Lower leg skin (tissue), 3 donors: Measurements from ENCODE around the gene WDR20.

ENCODE experiments used
- CTCF ChIP-seq, 3 donors: fragments of 450-650 bp; IDR thresholded peaks; one replicate each; pipeline ENCODE4 v1.5.1; 2016; ENCODE audit warnings: antibody characterized with exemption in 3 of 3, mild to moderate bottlenecking in 3 of 3, moderate library complexity in 2 of 3
- POLR2A ChIP-seq, 2 donors: fragments of 450-650 bp; IDR thresholded peaks; one replicate each; pipeline ENCODE4 v1.6.1; 2016 to 2017; ENCODE audit warnings: antibody characterized with exemption in 2 of 2, mild to moderate bottlenecking in 1 of 2, moderate library complexity in 1 of 2

- TF ChIP-seq CTCF (IDR thresholded peaks at IDR 0.05) (no peak), POLR2A (IDR thresholded peaks at IDR 0.05) (no peak)
Measured at GRCh38 chr14:102225936-102226335, 86.2 kb downstream of the WDR20 start.
